SW 1271 (cell line): ENCODE measurements around the gene COL20A1.
"Not testable (repeated sequence)": the region's sequence is repeated elsewhere in the genome, so short reads cannot be mapped to it uniquely, and the experiment has no call there.

ENCODE experiments used
- DNase-seq, 2 experiments: peaks; one replicate each; lab custom pipeline; 2025; lab: John Stamatoyannopoulos, UW

The COL20A1 gene

DNA sequence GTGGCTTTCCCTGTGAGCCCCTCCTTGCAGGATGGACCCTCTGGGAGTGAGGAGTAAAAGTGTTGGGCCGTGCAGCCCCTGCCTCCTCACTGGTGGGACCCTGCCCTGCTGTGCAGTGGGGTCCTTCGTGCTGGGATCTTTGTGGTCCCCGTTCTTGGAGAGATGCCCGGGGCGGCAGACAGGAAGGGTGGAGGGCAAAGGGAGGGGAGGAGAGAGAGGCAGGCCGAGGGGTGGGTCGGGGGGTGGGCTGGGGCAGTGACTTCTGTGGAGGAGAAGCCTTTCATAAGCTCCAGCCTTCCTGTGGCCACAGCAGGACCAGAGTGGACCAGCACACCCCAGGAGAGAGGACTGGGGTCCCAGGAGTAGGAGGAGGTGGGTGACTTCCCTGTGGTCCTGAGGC, at the start of gene COL20A1:
TSS of gene COL20A1 (plus strand) at position 283 of the 400 bp plus-strand sequence. CDS start 1,922 bp downstream, outside the sequence.
- no peak for DNase-seq

DNA sequence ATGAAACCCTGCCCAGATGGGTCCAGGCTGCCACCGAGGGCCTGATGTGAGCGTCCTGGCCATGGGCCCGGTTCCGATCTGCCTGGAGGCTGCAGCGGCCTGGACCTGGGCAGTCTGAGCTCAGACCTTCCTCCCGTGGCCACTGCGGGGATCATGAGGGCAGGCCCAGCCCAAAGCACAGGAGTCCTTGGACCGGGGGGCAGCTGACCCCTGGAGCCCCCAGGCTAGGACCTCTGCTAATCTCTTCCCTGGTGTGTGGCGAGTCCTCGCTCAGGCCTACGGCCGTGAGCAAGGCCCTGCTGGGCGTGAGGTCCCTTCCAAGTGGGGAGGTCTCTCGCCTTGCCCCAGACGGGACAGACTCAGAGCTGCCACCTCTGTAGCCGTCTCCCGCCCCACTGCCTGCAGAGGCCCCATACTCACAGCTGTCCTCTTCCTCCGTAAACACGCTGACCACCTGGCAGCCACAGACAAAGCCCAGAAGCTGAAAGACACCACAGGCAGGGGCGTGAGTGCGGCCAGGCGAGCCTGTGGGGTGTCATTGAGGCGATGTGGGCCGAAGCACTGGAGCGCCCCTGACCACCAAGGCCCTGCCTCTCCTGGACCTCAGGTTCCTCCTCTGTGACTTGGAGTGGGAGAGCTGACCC, 49.3 kb upstream of the COL20A1 start:
- no peak for DNase-seq

DNA sequence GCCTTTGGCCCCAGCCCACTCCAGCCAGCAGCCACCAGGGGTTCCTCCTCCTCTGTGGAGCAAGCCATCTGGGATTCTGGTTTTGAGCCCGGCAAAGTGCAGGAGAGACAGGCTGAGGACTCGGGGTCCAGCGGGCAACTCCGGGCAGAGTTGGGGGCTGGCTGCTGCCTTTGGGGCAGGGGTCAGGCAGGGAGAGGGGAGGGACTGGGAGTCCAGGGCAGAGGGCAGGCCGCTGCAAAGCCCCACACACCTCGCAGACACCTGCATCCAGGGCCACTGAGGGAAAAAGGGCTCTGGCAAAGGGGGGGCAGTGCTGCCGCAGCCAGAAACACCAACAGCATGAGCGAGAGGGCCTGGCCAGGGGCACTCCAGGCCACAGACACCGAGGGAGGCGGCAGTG, 48.5 kb upstream of the COL20A1 start:
- no peak for DNase-seq

DNA sequence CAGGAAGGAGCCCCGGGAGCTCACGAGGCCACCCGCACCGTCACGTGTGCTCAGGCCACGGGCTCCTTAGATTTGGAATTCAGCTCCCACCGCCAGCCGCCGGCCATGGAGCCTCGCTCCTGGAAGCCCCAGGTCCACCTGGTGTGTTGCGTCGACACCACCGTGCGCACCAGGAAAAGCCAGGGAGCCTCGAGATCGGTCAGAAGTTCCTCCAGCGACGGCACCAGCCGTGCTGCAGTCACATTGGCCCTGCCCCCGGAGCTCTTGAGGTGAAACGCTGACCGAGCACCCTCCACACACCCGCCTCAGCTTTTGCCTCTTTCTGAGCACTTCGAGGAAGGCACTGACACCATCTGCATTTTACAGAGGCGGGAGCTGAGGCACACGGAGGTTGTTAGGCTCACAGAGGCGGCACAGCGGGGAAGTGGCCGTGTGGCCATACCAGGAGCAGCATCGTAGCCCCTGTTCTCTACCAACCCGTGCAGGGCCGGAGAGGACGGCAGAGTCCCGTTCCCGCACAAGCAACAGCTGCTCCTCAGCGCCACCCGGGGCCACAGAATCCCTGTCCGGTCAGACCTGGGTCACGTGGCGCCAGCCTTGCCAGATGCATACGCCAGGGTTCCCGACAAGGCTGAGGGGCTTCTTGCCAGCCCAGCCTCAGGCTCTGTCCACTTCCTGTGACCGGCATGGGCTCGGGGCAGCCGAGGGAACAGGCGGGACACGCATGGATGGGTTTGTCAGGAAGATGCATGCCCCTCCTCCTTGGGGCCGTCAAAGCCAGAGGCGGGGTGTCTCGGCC, 46.3 kb upstream of the COL20A1 start:
- DNase-seq, result no peak

DNA sequence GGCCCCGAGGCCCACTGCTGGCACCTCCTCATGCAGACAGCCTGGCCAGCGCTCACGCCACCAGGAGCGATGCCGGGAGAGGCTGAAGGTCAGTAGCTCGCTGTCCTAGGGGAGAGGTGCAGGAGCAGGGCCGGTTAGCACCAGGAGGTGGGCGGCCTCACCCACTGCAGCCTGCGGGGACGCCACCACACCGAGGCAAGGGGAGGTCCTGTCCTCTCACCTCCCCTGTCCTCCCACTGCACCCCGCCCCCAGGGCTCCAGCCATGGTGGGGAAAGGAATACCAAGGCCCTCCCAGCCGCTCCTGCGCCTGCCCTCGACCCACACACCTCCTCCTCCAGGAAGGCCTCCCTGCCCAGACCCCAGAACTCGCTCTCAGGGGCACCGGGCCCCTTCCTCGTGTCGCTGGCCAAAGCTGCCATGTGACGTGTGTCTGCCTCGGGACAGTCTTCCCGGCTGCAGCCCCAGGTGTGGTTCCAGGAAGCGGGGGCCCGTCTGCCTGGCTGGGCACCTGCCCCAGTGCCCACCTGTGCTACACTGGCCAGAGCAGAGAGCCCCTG, 45.2 kb upstream of the COL20A1 start:
- no peak for DNase-seq

DNA sequence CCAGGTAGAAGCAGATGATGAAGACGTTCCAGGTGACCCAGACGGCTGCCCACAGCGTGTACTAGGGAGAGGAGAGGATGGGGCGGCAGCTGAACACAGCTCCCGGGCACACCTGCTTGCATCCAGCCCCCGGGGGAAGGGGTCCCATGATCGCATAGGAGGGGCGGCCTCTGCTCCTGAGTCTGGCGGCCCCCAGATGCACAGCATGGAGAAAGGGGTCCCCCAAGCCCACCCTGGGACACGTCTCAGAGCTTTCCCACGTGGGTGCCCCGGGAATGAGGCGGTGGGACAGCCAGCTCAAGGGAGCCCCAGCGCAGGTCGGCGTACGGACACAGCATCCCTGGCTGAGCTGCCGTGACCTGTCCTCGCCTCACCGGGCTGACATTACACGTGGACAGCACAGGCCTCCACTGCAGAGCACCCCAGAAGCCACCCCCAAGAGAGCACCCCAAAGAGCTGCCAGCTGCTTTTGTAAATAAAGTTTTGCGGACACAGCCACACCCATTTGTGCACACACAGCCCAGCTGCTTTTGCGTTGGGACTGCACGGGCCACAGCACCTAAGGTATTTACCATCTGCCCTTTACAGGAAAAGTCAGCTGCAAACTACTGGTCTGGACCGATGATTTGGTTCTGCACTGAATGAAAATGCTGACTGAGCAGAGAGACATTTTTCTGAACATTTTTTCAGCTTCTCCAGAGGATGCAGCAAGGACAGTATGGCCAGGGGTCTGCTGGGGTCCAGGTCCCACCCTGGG, 44.0 kb upstream of the COL20A1 start:
- DNase-seq, result no peak

DNA sequence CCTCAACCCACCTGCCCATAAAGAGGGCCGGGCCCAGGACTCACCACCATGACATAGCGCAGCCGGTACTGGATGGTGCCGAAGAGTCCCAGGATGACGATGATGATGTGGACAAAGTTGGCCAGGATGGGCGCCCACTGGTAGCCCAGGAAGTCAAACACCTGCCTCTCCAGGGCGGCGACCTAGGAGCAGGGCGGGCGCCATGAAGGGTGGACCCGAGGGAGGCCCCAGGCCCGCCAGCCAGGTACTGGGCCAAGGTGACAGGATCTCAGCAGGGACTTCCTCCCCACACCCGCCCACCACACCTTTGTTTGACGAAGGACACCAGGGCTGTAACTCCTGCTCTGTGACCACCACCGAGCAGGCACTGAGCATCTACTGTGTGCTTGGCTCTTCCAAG, 43.1 kb upstream of the COL20A1 start:
- DNase-seq, result no peak

DNA sequence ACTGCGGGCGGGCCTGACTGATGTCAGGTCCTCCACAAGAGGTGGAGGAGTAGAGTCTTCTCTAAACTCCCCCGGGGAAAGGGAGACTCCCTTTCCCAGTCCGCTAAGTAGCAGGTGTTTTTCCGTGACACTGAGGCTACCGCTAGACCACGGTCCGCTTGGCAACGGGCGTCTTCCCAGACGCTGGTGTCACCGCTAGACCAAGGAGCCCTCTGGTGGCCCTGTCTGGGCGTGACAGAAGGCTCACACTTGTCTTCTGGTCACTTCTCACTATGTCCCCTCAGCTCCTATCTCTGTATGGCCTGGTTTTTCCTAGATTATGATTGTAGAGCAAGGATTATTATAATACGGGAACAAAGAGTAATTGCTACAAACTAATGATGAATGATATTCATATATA, 41.6 kb upstream of the COL20A1 start:
- DNase-seq, result not testable (repeated sequence)

DNA sequence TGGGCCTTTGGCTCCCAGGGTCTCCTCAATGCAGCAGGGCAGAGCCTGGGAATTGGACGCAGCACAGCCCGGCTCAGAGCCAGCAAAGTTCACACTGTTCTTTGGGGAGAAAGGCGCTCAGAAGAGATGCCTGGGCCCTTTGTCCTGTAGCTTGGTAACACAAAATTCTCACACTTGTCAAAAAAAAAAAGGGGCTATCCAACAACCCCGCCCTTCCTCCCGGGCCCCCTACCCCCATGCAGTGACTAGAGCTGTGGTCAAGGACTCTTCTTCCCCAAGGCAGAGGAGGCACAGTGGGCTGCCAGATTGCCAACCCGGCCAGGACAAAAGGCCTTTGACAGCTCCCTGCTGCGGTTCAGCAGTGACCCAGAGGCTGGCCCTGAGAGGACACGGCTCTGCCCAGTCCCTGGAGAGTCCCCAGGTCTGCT, 40.7 kb upstream of the COL20A1 start:
- DNase-seq, result no peak

DNA sequence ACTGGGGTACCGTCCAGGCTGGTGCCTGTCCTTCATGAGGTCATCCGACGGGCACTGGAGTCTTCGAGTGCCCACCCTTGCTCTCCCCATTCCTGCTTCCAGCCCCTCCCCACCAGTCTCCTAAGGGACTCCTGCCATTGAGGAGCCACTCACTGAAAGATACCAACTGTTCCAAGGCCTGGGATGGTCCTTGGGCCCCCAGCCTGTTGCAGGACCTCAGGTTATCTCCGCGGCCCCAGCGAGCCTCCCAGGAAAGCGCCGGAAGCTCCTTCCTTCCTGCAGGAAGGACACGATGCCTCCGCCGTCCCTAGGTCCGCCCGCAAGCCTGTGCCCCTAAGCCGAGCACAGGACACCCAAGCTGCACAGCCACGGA, 39.9 kb upstream of the COL20A1 start:
- no peak for DNase-seq

DNA sequence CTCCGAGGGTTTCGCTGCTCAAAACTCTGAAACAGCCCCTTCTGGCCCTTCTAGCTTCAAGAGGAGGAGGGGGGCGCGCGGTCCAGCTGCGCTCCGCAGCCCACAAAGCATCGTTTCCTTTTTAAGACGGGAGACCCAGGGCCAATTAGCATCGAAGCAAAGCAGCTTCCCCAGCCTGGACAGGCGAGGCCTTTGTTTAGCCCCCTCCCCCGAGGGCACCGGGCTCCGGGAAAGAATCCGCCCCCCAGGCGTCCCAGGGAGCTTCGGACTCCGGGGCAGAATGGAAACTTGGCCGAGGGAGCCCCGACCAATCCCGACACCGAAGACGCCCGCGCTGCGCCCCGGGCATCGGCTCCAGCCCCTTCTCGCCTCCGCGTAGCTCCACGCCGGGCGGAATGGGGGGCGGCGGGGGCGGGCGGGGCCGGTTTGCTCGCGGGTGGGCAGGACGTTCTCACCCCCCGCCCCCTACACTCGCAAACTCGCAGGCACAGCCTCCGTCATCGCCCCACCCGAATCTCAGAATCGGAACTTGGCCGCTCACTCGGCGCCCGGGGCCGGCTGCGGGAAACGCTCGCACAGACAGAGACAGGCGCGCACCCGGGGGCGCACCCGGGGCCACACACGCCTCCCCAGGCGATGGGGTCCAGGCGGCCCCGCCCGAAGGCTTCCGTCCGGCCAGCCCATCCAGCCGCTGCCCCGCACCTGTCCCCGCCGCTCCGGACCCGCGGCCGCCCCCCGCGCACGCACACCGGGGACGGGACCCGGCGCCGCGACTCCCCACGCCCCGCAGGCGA, 39.4 kb upstream of the COL20A1 start:
- DNase-seq, result no peak

DNA sequence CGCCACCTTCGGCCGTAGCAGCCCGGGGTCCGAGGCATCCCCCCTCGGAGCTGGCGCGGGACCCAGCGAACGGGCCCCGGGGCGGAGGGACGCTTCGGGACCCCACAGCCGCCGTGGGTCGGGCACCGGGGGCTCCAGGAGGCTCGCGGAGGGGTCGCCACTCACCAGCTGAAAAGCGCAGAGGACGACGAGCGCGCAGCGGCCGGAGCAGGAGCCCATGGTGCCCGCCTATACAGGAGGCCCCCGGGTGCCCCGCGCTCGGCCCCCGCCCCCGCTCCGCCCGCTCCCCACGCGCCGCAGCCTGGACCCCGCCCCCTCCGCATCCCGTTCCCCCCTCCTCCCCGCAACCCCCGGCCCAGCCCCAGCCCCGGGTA, 38.8 kb upstream of the COL20A1 start, which contains the start of gene NKAIN4:
TSS of gene NKAIN4 (minus strand) at position 232 of the 374 bp plus-strand sequence. CDS start at position 219, 13 bp downstream.
- DNase-seq, result no peak

DNA sequence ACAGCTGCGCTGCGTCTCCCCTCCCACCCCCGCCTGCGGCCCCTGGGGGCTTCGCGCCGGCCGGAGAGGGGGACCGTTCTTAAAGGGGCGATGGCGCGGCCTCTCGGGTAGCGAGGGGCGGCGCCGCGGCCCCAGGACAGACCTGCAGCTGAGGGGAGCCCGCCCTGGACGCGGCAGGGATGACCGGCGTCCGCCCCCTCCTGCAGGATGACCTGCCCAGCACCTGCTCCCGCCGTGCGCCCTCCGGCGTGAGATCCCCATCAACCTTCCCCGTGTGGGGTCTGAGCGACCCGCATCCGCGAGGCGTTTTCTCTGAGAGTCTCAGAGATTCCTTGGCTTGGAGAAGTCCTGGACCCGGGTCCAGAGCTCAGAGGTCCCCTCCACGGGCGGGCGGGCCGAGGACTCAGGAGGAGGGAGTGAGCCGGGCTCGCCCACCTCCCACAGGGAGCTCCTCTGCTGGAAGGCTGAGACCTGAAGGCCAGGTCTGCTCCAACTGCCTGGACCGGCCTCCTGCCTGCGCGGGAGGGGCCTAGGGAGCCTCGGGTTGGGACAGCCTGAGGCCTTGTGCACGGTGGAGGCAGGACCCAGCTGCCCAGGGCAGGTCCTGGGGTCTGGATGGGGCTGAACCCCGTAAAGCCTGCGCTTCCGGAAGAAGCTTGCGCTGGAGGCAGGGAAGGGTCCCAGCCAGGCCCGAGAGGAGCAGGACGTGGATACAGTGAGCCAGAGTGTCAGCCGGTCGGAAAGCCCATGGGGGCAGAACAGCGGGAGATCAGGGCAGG, 38.2 kb upstream of the COL20A1 start:
- DNase-seq, result no peak

DNA sequence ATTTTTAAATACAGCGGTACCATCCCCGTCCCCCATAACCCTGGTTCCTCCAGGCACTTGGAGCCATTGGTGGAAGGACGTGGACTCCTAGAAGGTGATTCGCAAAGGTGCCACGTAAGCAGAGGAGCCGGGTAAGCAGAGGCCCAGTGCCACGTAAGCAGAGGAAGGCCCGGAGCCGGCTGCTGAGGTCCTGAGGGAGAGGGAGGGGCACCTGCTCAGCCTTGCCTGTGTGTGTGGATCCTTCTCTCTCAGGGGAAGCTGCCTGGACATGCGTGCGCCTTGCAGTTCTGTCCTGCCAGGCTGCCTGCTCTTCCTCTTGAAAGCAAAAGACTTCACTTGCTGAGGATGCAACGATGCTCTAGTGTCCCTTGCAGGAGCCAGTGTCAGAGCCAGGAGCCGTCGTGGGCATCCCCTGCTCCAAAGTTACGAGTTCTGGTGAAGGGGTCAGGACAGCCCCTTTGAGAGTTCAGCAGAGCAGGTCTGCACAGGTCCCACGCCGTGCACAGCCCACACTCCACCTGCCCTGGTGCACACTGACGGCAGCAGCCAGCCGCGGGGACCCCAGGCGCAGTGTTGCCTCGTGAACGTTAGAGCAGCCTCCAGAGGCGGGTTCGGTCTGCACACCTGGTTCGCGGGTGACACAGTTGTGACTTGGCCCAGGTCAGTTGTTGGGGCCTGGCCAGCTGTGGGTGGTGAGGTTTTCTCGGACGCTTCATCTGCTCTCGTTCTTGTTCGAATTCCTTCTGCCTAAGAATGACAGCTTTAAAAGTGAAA, 36.9 kb upstream of the COL20A1 start:
- no peak for DNase-seq

DNA sequence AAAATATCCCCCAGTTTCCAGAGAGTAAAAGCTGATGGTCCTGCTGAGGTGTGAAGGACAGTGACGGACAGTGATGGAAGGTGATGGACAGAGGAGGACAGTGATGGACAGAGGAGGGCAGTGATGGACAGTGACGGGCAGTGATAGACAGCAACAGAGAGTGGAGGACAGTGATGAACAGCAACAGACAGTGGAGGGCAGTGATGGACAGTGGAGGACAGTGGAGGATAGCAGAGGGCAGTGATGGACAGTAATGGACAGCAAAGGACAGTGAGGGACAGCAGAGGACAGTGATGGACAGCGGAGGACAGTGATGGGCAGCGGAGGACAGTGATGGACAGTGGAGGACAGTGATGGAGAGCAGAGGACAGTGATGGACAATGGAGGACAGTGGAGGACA, 36.0 kb upstream of the COL20A1 start:
- no peak for DNase-seq

DNA sequence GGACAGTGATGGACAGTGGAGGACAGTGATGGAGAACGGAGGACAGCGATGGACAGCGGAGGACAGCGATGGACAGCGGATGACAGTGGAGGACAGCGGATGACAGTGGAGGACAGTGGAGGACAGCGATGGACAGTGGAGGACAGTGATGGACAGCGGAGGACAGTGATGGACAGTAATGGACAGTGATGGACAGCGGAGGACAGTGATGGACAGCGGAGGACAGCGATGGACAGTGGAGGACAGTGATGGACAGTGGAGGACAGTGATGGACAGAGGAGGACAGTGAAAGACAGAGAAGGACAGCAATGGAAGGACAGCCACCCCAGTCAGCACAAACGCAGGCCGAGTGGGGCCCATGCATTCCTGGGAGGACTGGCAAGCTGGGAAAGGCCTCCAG, 35.4 kb upstream of the COL20A1 start:
- DNase-seq, result no peak

DNA sequence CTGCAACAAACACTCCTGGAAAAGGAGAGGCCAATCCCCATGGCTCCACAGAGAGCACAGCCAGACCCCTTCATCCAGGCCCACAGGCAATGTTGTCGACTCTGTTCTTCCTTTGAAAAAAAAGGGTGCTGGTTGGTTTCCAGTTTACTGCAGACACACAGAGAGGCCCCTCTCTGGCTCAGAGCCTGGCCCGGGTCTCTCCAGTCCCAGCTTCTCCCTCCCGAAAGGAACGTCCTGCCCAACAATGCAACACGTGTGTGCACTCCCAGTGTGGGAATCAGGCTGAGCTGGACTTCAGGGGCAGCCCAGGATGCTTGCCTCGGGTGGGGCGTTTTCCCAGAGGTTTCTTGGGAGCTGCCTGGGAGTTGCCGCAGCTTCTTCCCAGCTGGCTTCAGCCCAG, 34.2 kb upstream of the COL20A1 start:
- DNase-seq, result no peak

DNA sequence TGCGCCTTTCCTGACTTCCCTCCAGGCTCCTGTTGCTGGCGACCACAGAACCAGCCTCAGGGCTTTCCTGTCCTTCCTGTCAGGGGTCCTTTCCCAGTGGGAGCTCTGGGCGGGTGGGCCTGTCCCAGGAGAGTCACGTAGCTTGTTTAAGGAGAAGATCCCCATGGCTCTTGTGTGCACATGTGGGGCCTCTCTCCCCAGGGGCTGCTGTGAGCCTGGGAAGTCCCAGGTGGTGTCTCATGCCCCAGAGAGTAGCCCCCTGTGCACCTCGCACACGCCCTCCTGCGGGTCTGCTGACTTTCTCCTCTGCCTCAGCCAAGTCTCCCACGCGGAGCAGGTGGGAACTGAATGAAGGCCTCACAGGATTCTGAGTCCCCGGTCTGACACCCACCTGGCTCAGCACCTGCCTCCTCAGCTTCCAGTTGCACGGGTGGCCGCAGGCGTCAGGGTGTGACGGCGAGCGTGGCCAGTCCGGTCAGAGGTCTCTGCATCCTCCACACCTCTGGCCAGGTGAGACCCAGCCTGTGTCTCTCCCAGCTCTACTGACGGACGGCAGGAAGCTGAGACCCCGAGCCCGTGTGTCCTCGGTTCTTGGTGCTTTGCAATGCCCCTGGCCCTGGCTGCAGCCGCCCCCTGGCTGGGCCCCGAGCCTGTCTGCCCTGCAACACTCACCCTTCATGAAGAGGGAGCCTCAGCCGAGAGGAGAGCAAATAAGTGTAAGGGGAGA, 33.1 kb upstream of the COL20A1 start:
- no peak for DNase-seq

DNA sequence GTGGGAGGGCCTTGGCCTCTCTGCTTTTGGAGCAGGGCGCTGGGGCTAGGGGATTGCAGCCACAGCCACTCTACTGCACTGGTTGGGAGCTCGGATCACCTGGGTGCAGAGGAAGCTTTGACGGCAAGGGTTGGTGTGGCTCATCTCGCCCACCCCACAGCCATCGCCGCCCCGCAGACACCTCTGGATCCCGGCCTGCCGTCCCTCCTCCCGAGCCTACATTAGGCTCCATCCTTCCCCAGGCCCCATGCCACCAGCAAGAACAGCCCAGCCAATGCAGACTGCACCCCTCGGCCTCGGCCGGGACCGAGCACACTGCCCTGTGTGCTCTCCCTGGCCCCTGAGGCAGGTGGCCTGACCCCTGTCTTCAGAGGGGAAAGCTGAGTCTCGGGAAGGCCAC, 32.5 kb upstream of the COL20A1 start:
- no peak for DNase-seq
